Ectodermal cell (in vitro differentiated cells): ENCODE results near the gene KDM4C.

Experiments
- H3K27ac ChIP-seq: 2 replicates; pipeline ENCODE4 v1.7.0; 2013; ENCODE audit warnings: mild to moderate bottlenecking, low read depth, low read length; ENCODE audit not compliant: insufficient read depth, poor library complexity, severe bottlenecking
- H3K27me3 ChIP-seq: 2 replicates; pipeline ENCODE4 v1.7.0; 2013; ENCODE audit warnings: mild to moderate bottlenecking, low read length; ENCODE audit not compliant: insufficient read depth, control insufficient read depth, poor library complexity, severe bottlenecking
- H3K36me3 ChIP-seq: one replicate; pipeline ENCODE4 v1.7.0; 2013; ENCODE audit warnings: low read length; ENCODE audit not compliant: control insufficient read depth, insufficient read depth
- H3K4me1 ChIP-seq: one replicate; pipeline ENCODE4 v1.7.0; 2013; ENCODE audit warnings: low read length; ENCODE audit not compliant: control insufficient read depth, insufficient read depth
- H3K4me3 ChIP-seq: 2 replicates; pipeline ENCODE4 v1.7.0; 2013; ENCODE audit warnings: low read depth, low read length, control low read depth; ENCODE audit not compliant: insufficient read depth
- H3K9me3 ChIP-seq: 2 replicates; pipeline ENCODE4 v1.7.0; 2013; ENCODE audit warnings: mild to moderate bottlenecking, low read length, moderate library complexity; ENCODE audit not compliant: control insufficient read depth
- WGBS, 2 experiments: methylation state at CpG; one replicate each; pipeline ENCODE4 v1.1.7; 2013; ENCODE audit warnings: missing lambda C conversion rate in 2 of 2; 5-methylcytosine and 5-hydroxymethylcytosine counted together

The KDM4C gene

GRCh38 chr9:7071916-7072315, 314.1 kb downstream of the KDM4C start:
- Histone ChIP-seq H3K27ac (no peak overlapping the region), H3K27me3 (no peaks in the 10 kb centered on the region)
- WGBS, 2 experiments = 83 to 100% methylated on average over 1 of the region's 1 CpG

DNA sequence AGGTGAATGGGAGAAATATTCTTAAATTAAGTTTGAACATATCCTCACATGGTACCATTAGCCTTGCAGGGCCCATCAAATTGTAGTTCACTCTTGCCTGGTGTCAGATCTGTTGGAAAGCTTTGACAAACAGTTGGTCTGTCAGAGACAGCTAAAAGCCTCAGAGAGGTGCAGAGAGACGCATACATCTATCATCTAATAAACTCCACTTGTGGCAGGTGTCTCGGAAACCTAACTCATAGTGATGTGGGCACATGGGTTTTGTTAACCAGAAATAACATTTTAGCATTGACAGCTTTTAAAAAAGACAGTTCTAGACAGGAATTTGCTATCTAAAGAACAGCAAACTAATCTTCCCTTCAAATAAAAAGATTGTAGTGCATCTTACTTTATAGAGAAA, 315.9 kb downstream of the KDM4C start:
- Histone ChIP-seq H3K27me3 (no peaks in the 10 kb centered on the region), H3K4me3 (no peak overlapping the region), H3K36me3 (peaks cover 3% of the 10 kb centered on the region), H3K4me1 (no peaks in the 10 kb centered on the region), H3K27ac (no peak overlapping the region), H3K9me3 (no peaks in the 10 kb centered on the region)
- WGBS, 2 experiments = 93 to 100% methylated on average over 2 of the region's 2 CpGs

More at GRCh38 chr9:7071916-7072315, 314.1 kb downstream of the KDM4C start:
- H3K9me3 ChIP-seq = no peaks in the 10 kb centered on the region
- H3K4me3 ChIP-seq = no peak overlapping the region
- no peaks in the 10 kb centered on the region for H3K36me3 ChIP-seq
- no peaks in the 10 kb centered on the region for H3K4me1 ChIP-seq

GRCh38 chr9:7075154-7075553, 317.4 kb downstream of the KDM4C start:
- Histone ChIP-seq H3K27ac (no peak overlapping the region), H3K36me3 (peaks cover 3% of the 10 kb centered on the region), H3K27me3 (no peaks in the 10 kb centered on the region), H3K9me3 (no peaks in the 10 kb centered on the region), H3K4me3 (no peak overlapping the region), H3K4me1 (no peaks in the 10 kb centered on the region)
- 91 to 93% methylated on average over 7 of the region's 7 CpGs for WGBS, 2 experiments

DNA sequence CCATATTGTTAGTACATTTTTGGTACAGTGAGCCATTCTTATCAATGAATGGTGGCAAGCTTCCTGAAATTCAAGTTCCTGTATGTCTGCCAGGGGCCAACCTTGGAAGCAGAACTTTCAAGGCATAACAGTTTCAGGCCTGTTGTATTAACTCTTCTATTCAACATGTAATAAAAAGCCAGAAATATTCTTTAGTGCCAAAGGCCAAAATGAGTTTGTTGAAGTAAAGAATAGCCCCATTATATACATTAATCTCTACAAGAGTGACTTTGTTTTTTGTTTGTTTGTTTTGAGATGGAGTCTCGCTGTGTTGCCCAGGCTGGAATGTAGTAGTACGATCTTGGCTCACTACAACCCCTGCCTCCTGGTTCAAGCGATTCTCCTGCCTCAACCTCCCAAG, 321.3 kb downstream of the KDM4C start:
- 86 to 95% methylated on average over 3 of the region's 3 CpGs for WGBS, 2 experiments

DNA sequence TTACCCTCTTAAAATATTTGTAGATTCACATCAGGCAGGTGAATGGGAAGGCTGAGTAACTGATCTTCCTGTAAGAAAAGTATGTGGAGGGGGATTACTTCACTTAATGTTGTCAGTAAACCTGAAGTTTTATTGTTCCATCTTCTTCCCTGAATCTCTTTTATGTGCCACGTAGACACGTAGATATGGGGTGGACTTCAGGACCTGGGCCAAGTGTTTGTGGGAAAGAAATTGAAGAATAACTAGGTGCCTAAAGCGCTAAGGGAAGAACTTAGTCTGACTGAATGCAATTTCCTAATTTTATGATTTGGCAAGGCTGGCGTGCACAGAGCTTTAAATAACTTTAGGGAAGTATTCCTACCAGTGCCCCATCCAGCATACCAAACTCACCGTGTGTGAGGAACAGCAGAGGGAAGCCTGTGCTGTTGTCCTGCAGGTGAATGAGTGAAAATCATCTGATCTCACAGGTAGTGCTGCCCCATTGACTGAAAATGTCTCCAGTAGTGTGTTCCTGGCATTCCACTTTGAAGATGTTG, 323.4 kb downstream of the KDM4C start:
- no peak overlapping the region for H3K4me3 ChIP-seq
- H3K27me3 ChIP-seq = no peaks in the 10 kb centered on the region
- WGBS, 2 experiments = 95 to 96% methylated on average over 5 of the region's 5 CpGs
- H3K9me3 ChIP-seq = no peaks in the 10 kb centered on the region
- H3K36me3 ChIP-seq = peaks cover 3% of the 10 kb centered on the region
- no peaks in the 10 kb centered on the region for H3K4me1 ChIP-seq
- no peak overlapping the region for H3K27ac ChIP-seq

More for the DNA sequence above, 321.3 kb downstream of the KDM4C start:
- Histone ChIP-seq H3K9me3 (no peaks in the 10 kb centered on the region), H3K27me3 (no peaks in the 10 kb centered on the region), H3K4me1 (no peaks in the 10 kb centered on the region), H3K36me3 (peaks cover 3% of the 10 kb centered on the region), H3K27ac (no peak overlapping the region), H3K4me3 (no peak overlapping the region)

DNA sequence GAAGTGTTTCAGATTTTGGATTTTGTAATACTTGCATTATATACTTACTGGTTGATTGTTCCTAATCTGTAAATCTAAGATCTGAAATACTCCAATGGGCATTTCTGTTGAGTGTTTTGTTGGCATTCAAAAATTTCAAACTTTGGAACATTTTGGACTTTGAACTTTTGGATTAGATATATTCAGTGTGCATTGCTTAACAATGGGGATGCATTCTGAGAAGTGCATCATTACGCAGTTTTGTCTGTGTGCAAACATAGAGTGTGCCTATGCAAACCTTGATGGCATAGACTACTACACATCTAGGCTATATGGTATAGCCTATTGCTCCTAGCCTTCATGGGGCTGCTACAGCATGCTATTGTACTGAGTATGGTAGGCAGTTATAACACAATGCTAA, 325.4 kb downstream of the KDM4C start:
- Histone ChIP-seq H3K27ac (no peak overlapping the region), H3K4me1 (no peaks in the 10 kb centered on the region), H3K27me3 (no peaks in the 10 kb centered on the region), H3K36me3 (no peaks in the 10 kb centered on the region), H3K4me3 (no peak overlapping the region), H3K9me3 (no peaks in the 10 kb centered on the region)
- 94% methylated on average over 1 of the region's 1 CpG for WGBS, 2 experiments

- 82 to 87% methylated on average over 3 to 4 of the region's 4 CpGs for WGBS, 2 experiments
- Histone ChIP-seq H3K27me3 (no peaks in the 10 kb centered on the region), H3K36me3 (no peaks in the 10 kb centered on the region), H3K27ac (no peak overlapping the region), H3K4me3 (no peak overlapping the region), H3K4me1 (no peaks in the 10 kb centered on the region), H3K9me3 (no peaks in the 10 kb centered on the region)
Observed at GRCh38 chr9:7085357-7085756, 327.6 kb downstream of the KDM4C start.

DNA sequence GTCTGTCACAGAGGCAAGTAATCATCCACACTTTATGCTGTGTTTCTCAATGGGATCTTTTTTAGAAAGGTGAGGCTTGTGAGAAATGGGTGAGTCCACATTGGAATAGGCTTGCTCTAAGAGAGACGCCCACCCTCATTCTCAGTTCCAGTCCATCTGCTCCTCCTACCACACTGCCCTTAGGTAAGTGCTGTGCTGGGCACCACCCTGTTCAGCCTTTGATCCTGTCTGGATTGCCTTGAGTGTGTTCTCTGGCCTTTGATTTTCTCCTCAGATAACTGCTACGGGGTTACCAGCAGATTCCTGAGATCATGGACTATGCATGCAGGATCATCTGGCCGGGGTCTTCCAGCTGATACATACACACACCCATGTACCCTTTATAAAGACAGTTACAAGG, 328.6 kb downstream of the KDM4C start:
- Histone ChIP-seq H3K36me3 (no peaks in the 10 kb centered on the region), H3K27me3 (no peaks in the 10 kb centered on the region), H3K9me3 (no peaks in the 10 kb centered on the region), H3K4me3 (no peak overlapping the region), H3K4me1 (no peaks in the 10 kb centered on the region), H3K27ac (no peak overlapping the region)
- WGBS, 2 experiments = 97 to 99% methylated on average over 3 of the region's 3 CpGs

GRCh38 chr9:7088611-7089010, 330.8 kb downstream of the KDM4C start:
- no peak overlapping the region for H3K27ac ChIP-seq
- no peaks in the 10 kb centered on the region for H3K36me3 ChIP-seq
- 94 to 95% methylated on average over 3 of the region's 3 CpGs for WGBS, 2 experiments
- no peaks in the 10 kb centered on the region for H3K4me1 ChIP-seq
- no peaks in the 10 kb centered on the region for H3K9me3 ChIP-seq
- H3K27me3 ChIP-seq = no peaks in the 10 kb centered on the region
- H3K4me3 ChIP-seq = no peak overlapping the region

- Histone ChIP-seq H3K4me3 (no peak overlapping the region), H3K36me3 (no peaks in the 10 kb centered on the region), H3K9me3 (no peaks in the 10 kb centered on the region), H3K27ac (no peak overlapping the region), H3K4me1 (no peaks in the 10 kb centered on the region), H3K27me3 (no peaks in the 10 kb centered on the region)
- 63 to 79% methylated on average over 2 to 4 of the region's 5 CpGs for WGBS, 2 experiments
Observed at GRCh38 chr9:7089406-7090193, 331.8 kb downstream of the KDM4C start.
